AG08395 (cell line): ENCODE results near the gene GRIK4.
A peak's percentile ranks its signal among the peaks of the same experiment; 100 is the strongest.

Source experiments
- DNase-seq: peaks from one replicate; pipeline ENCODE4 v3.0.0; 2012; ENCODE audit warnings: mixed read lengths, low spot score

Gene GRIK4

GRCh38 chr11:120707663-120708062, 196.1 kb downstream of the GRIK4 start:
- no peak for DNase-seq

- DNase-seq, result no peak
Observed at GRCh38 chr11:120708511-120709183, 197.1 kb downstream of the GRIK4 start.

- DNase-seq, result no peak
Observed at GRCh38 chr11:120709808-120710207, 198.3 kb downstream of the GRIK4 start.

- DNase-seq, result peak; percentile 93
Observed at GRCh38 chr11:120710354-120711131, 199.0 kb downstream of the GRIK4 start.

GRCh38 chr11:120712014-120712413, 200.5 kb downstream of the GRIK4 start:
- no peak for DNase-seq

- DNase-seq, result no peak
Observed at GRCh38 chr11:120712881-120713280, 201.3 kb downstream of the GRIK4 start.

GRCh38 chr11:120713296-120713695, 201.7 kb downstream of the GRIK4 start:
- DNase-seq, result no peak

GRCh38 chr11:120714438-120714837, 202.9 kb downstream of the GRIK4 start:
- no peak for DNase-seq

GRCh38 chr11:120715239-120715638, 203.7 kb downstream of the GRIK4 start:
- DNase-seq, result no peak

GRCh38 chr11:120717042-120717441, 205.5 kb downstream of the GRIK4 start:
- DNase-seq, result no peak

GRCh38 chr11:120717623-120718022, 206.1 kb downstream of the GRIK4 start:
- no peak for DNase-seq

GRCh38 chr11:120718171-120718570, 206.6 kb downstream of the GRIK4 start:
- no peak for DNase-seq

GRCh38 chr11:120719348-120719747, 207.8 kb downstream of the GRIK4 start:
- peak; percentile 20 for DNase-seq

GRCh38 chr11:120720760-120721159, 209.2 kb downstream of the GRIK4 start:
- no peak for DNase-seq

GRCh38 chr11:120722524-120722923, 211.0 kb downstream of the GRIK4 start:
- DNase-seq, result no peak

- no peak for DNase-seq
Observed at GRCh38 chr11:120723751-120724150, 212.2 kb downstream of the GRIK4 start.

GRCh38 chr11:120727752-120728151, 216.2 kb downstream of the GRIK4 start:
- DNase-seq, result no peak

GRCh38 chr11:120735035-120735434, 223.5 kb downstream of the GRIK4 start:
- DNase-seq, result no peak

- no peak for DNase-seq
Observed at GRCh38 chr11:120738516-120739046, 227.0 kb downstream of the GRIK4 start.

- DNase-seq, result no peak
Observed at GRCh38 chr11:120739780-120740179, 228.2 kb downstream of the GRIK4 start.

- DNase-seq, result no peak
Observed at GRCh38 chr11:120740380-120740779, 228.8 kb downstream of the GRIK4 start.

GRCh38 chr11:120744016-120744994, 232.8 kb downstream of the GRIK4 start:
- no peak for DNase-seq
